LHCN-M2 (cell line): ENCODE data around the gene MDM2. TPM values are rescaled to one million over a fixed set of nuclear protein-coding genes. Genes with fewer than 3 reads are reported as not detected.
"Not testable (repeated sequence)": the region's sequence is repeated elsewhere in the genome, so short reads cannot be mapped to it uniquely, and the experiment has no call there.

ENCODE experiments used
- DNase-seq: peaks from one replicate; pipeline ENCODE4 v3.0.0-alpha.2; 2012; ENCODE audit warnings: low read depth
- total RNA-seq: library from RNA; depleted of rRNA; stranded (reverse); fragments of >200 nt; gene quantifications from 2 replicates; pipeline ENCODE4 v1.2.3, GENCODE V29; 2014

MDM2 gene
- total RNA-seq, 1 experiment from 2014 or later: 119 TPM

- no peak for DNase-seq
Measured at GRCh38 chr12:68785823-68786222, 22.2 kb upstream of the MDM2 start.

GRCh38 chr12:68786929-68787328 lies 21.0 kb upstream of the MDM2 start:
- peak; percentile 34 for DNase-seq

GRCh38 chr12:68788554-68789143 lies 19.3 kb upstream of the MDM2 start:
- DNase-seq: no peak

- no peak for DNase-seq
Measured at GRCh38 chr12:68789144-68789878, 18.7 kb upstream of the MDM2 start.

GRCh38 chr12:68790081-68790951 lies 17.7 kb upstream of the MDM2 start:
- no peak for DNase-seq

- no peak for DNase-seq
Measured at GRCh38 chr12:68790952-68791234, 17.1 kb upstream of the MDM2 start.

- no peak for DNase-seq
Measured at GRCh38 chr12:68791897-68792481, 16.0 kb upstream of the MDM2 start.

GRCh38 chr12:68792952-68793351 lies 15.0 kb upstream of the MDM2 start:
- peak; percentile 61 for DNase-seq

- no peak for DNase-seq
Measured at GRCh38 chr12:68793436-68793835, 14.5 kb upstream of the MDM2 start.

- no peak for DNase-seq
Measured at GRCh38 chr12:68793975-68794652, 13.9 kb upstream of the MDM2 start.

GRCh38 chr12:68794653-68795251 lies 13.2 kb upstream of the MDM2 start:
- peak; percentile 72 for DNase-seq

GRCh38 chr12:68796399-68796798 lies 11.6 kb upstream of the MDM2 start:
- peak; percentile 22 for DNase-seq

- DNase-seq: no peak
Measured at GRCh38 chr12:68798882-68799234, 9.1 kb upstream of the MDM2 start.

GRCh38 chr12:68800294-68800693 lies 7.7 kb upstream of the MDM2 start:
- no peak for DNase-seq

- not testable (repeated sequence) for DNase-seq
Measured at GRCh38 chr12:68801124-68801523, 6.9 kb upstream of the MDM2 start.

- not testable (repeated sequence) for DNase-seq
Measured at GRCh38 chr12:68802372-68802745, 5.6 kb upstream of the MDM2 start.

GRCh38 chr12:68802911-68803651 lies 4.9 kb upstream of the MDM2 start:
- not testable (repeated sequence) for DNase-seq

GRCh38 chr12:68803948-68804656 lies 3.9 kb upstream of the MDM2 start:
- no peak for DNase-seq

- no peak for DNase-seq
Measured at GRCh38 chr12:68804657-68805591, 3.1 kb upstream of the MDM2 start.
